ENCODE results near the gene MLN.

GRCh38 chr6:33838983-33839382, 35.2 kb upstream of the MLN start:
- TF ChIP-seq CTCF (IDR thresholded peaks at IDR 0.05) = no peak
- no peak for TF ChIP-seq POLR2A (IDR thresholded peaks at IDR 0.05)
